IMR-90 (cell line): ENCODE measurements around the gene MRPL52. TPM values are rescaled to one million over a fixed set of nuclear protein-coding genes. Genes with fewer than 3 reads are reported as not detected.

Experiments used
- ATAC-seq: fragments of 200-7000 bp; cut with Tn5 transposase; 2 replicates; pipeline ENCODE4 v1.9.1; 2020; ENCODE audit warnings: low read depth, mild to moderate bottlenecking, moderate library complexity
- BruUV-seq: library from RNA; stranded (reverse); fragments of 400-500 nt; replicated peaks from 2 replicates; lab custom pipeline; 2021; lab: Mats Ljungman, UMichigan
- CTCF ChIA-PET: fragments of 300-600 bp; formaldehyde crosslinking; extraction: SDS; loops from one replicate; lab custom pipeline; 2021; ENCODE audit warnings: antibody characterized with exemption; lab: Yijun Ruan, JAX
- POLR2A ChIA-PET: fragments of 300-600 bp; sonication (Branson Sonifier 250); formaldehyde crosslinking; loops from one replicate; lab custom pipeline; 2022; ENCODE audit warnings: antibody characterized with exemption; ENCODE audit not compliant: unreplicated experiment; lab: Charles Lee
- DNase-seq: peaks from one replicate; pipeline ENCODE4 v3.0.0; 2013
- H2AFZ ChIP-seq: replicated peaks from 2 replicates; pipeline ENCODE3; 2013; ENCODE audit warnings: low read length, mild to moderate bottlenecking; ENCODE audit not compliant: poor library complexity
- H2AK5ac ChIP-seq: 2 replicates; pipeline ENCODE4 v1.6.1; 2013; ENCODE audit warnings: low read depth, low read length, inconsistent platforms
- H2AK9ac ChIP-seq: replicated peaks from 2 replicates; pipeline ENCODE3; 2013; ENCODE audit warnings: mild to moderate bottlenecking, low read depth, low read length, moderate library complexity; ENCODE audit not compliant: poor library complexity
- H2BK120ac ChIP-seq: 2 replicates; pipeline ENCODE4 v1.6.1; 2013; ENCODE audit warnings: low read depth, low read length, inconsistent platforms
- H2BK15ac ChIP-seq: 3 replicates; pipeline ENCODE4 v1.6.1; 2013; ENCODE audit warnings: low read depth, low read length, inconsistent platforms
- H2BK20ac ChIP-seq: 2 replicates; pipeline ENCODE4 v1.6.1; 2013; ENCODE audit warnings: low read depth, mild to moderate bottlenecking, inconsistent platforms, low read length, moderate library complexity
- H2BK5ac ChIP-seq: 2 replicates; pipeline ENCODE4 v1.6.1; 2013; ENCODE audit warnings: mild to moderate bottlenecking, low read depth, low read length, inconsistent platforms; ENCODE audit not compliant: poor library complexity, severe bottlenecking
- H3K14ac ChIP-seq: replicated peaks from 2 replicates; pipeline ENCODE4 v1.6.1; 2013; ENCODE audit warnings: low read depth, low read length, inconsistent platforms
- H3K18ac ChIP-seq: 2 replicates; pipeline ENCODE4 v1.6.1; 2013; ENCODE audit warnings: low read depth, low read length, control low read depth
- H3K23ac ChIP-seq: 2 replicates; pipeline ENCODE4 v1.6.1; 2013; ENCODE audit warnings: low read depth, low read length, inconsistent platforms
- H3K27ac ChIP-seq: 2 replicates; pipeline ENCODE4 v1.5.1; 2013; ENCODE audit warnings: mild to moderate bottlenecking, control low read depth, low read length; ENCODE audit not compliant: insufficient read depth
- H3K27me3 ChIP-seq: 2 replicates; pipeline ENCODE4 v1.6.1; 2013; ENCODE audit warnings: low read length; ENCODE audit not compliant: control insufficient read depth, insufficient read depth
- H3K36me3 ChIP-seq: 2 replicates; pipeline ENCODE4 v1.6.1; 2013; ENCODE audit warnings: low read length, mixed read lengths; ENCODE audit not compliant: control insufficient read depth, insufficient read depth
- H3K4ac ChIP-seq: 2 replicates; pipeline ENCODE4 v1.6.1; 2013; ENCODE audit warnings: low read depth, low read length, inconsistent platforms
- H3K4me1 ChIP-seq: 2 replicates; pipeline ENCODE4 v1.6.1; 2013; ENCODE audit warnings: low read length, mixed read lengths; ENCODE audit not compliant: control insufficient read depth, insufficient read depth
- H3K4me2 ChIP-seq: 2 replicates; pipeline ENCODE4 v1.6.1; 2013; ENCODE audit warnings: low read depth, mild to moderate bottlenecking, control low read depth, low read length, moderate library complexity
- H3K4me3 ChIP-seq: 2 replicates; pipeline ENCODE4 v1.5.1; 2013; ENCODE audit warnings: low read depth, mild to moderate bottlenecking, control low read depth, low read length, moderate library complexity; ENCODE audit not compliant: insufficient read depth
- H3K56ac ChIP-seq: 2 replicates; pipeline ENCODE4 v1.6.1; 2013; ENCODE audit warnings: low read length, inconsistent platforms; ENCODE audit not compliant: insufficient read depth; ENCODE audit errors: extremely low read depth
- H3K79me1 ChIP-seq, 2 experiments: 2 replicates each; pipeline ENCODE4 v1.6.1; 2013; ENCODE audit warnings: low read length in 2 of 2, inconsistent platforms in 1 of 2, low read depth in 1 of 2
- H3K9ac ChIP-seq: 2 replicates; pipeline ENCODE4 v1.6.1; 2013; ENCODE audit warnings: low read depth, low read length, control low read depth
- H3K9me1 ChIP-seq: 2 replicates; pipeline ENCODE4 v1.6.1; 2013; ENCODE audit warnings: low read length, inconsistent platforms; ENCODE audit not compliant: insufficient read depth
- H3K9me3 ChIP-seq: 2 replicates; pipeline ENCODE4 v1.6.1; 2013; ENCODE audit warnings: low read length; ENCODE audit not compliant: control insufficient read depth, insufficient read depth
- H4K20me1 ChIP-seq: 2 replicates; pipeline ENCODE4 v1.6.1; 2013; ENCODE audit warnings: low read length, inconsistent platforms; ENCODE audit not compliant: insufficient read depth
- H4K5ac ChIP-seq: 2 replicates; pipeline ENCODE4 v1.6.1; 2013; ENCODE audit warnings: mild to moderate bottlenecking, low read depth, low read length, control low read depth
- H4K8ac ChIP-seq, 2 experiments: 2 replicates each; pipeline ENCODE4 v1.6.1; 2013; ENCODE audit warnings: low read depth in 2 of 2, low read length in 2 of 2, control low read depth in 1 of 2, inconsistent platforms in 1 of 2
- H4K91ac ChIP-seq: 2 replicates; pipeline ENCODE4 v1.6.1; 2013; ENCODE audit warnings: low read depth, low read length, inconsistent platforms; ENCODE audit not compliant: insufficient read depth
- BHLHE40 ChIP-seq: fragments of 150-350 bp; IDR thresholded peaks from 2 replicates; pipeline ENCODE4 v1.6.1; 2016; ENCODE audit warnings: mild to moderate bottlenecking, low read depth, low read length
- CEBPB ChIP-seq: IDR thresholded peaks from 2 replicates; pipeline ENCODE4 v1.6.1; 2012; ENCODE audit warnings: low read depth, low read length, improper control_type of control experiment
- FOS ChIP-seq: fragments of 150-350 bp; IDR thresholded peaks from 2 replicates; pipeline ENCODE4 v1.6.1; 2016; ENCODE audit warnings: low read depth, low read length
- MAFK ChIP-seq: IDR thresholded peaks from 2 replicates; pipeline ENCODE4 v1.6.1; 2012; ENCODE audit warnings: low read depth, low read length, improper control_type of control experiment
- POLR2A ChIP-seq: IDR thresholded peaks from 2 replicates; pipeline ENCODE4 v1.6.1; 2012; ENCODE audit warnings: mild to moderate bottlenecking, low read depth, low read length
- RAD21 ChIP-seq: IDR thresholded peaks from 2 replicates; pipeline ENCODE4 v1.6.1; 2012; ENCODE audit warnings: low read length, improper control_type of control experiment
- RCOR1 ChIP-seq: IDR thresholded peaks from 2 replicates; pipeline ENCODE4 v1.6.1; 2012; ENCODE audit warnings: mild to moderate bottlenecking, low read length, improper control_type of control experiment; ENCODE audit not compliant: insufficient replicate concordance
- RFX5 ChIP-seq: IDR thresholded peaks from 2 replicates; pipeline ENCODE4 v1.8.0; 2012; ENCODE audit warnings: low read depth, mild to moderate bottlenecking, low read length, moderate library complexity
- WGBS, 2 experiments: methylation state at CpG; one replicate each; pipeline versions ENCODE4 v1.1.5 to v1.1.7; 2013; ENCODE audit warnings: missing lambda C conversion rate in 2 of 2; ENCODE audit not compliant: insufficient read length in 1 of 2; ENCODE audit errors: extremely low coverage in 2 of 2; 5-methylcytosine and 5-hydroxymethylcytosine counted together
- dilution Hi-C: fragments of 300-500 bp; cut with HindIII; formaldehyde crosslinking; loops from one replicate; pipeline ENCODE4 v1.14.3; 2018; ENCODE audit warnings: low sequenced_read_pairs; ENCODE audit not compliant: unreplicated experiment
- in situ Hi-C: fragments of 300-500 bp; cut with MboI; formaldehyde crosslinking; loops from 3 replicates; pipeline ENCODE4 v1.14.3; 2019; ENCODE audit warnings: low sequenced_read_pairs, inconsistent platforms, mixed read lengths
- intact Hi-C: fragments of 100-400 bp; cut with micrococcal nuclease; formaldehyde crosslinking; loops from 2 replicates; pipeline ENCODE4 v1.10.0; 2022
- polyA plus RNA-seq, 3 experiments: library from polyadenylated mRNA; depleted of rRNA; stranded (reverse); fragments of >200 nt; gene quantifications; 2 replicates each; pipeline ENCODE4 v1.2.3, GENCODE V29; 2012; ENCODE audit warnings: low replicate concordance in 1 of 3
- total RNA-seq: library from RNA; depleted of rRNA; stranded (reverse); fragments of >200 nt; gene quantifications from 2 replicates; pipeline ENCODE4 v1.2.3, GENCODE V29; 2012
- TF ChIP-seq, protein P1 (sequence below): fragments of 150-350 bp; IDR thresholded peaks from 2 replicates; pipeline ENCODE4 v1.6.1; 2017; ENCODE audit warnings: mild to moderate bottlenecking, antibody characterized with exemption, low read length, low read depth
- TF ChIP-seq, protein P2 (sequence below): conservative IDR thresholded peaks from 2 replicates; pipeline ENCODE4 v1.5.1; 2012; ENCODE audit warnings: mild to moderate bottlenecking, low read depth, low read length, improper control_type of control experiment

The MRPL52 gene
- total and polyA plus RNA-seq, 2 of the 4 experiments (the other 2 are of a cell fraction), result 33.1 to 51.4 TPM

DNA sequence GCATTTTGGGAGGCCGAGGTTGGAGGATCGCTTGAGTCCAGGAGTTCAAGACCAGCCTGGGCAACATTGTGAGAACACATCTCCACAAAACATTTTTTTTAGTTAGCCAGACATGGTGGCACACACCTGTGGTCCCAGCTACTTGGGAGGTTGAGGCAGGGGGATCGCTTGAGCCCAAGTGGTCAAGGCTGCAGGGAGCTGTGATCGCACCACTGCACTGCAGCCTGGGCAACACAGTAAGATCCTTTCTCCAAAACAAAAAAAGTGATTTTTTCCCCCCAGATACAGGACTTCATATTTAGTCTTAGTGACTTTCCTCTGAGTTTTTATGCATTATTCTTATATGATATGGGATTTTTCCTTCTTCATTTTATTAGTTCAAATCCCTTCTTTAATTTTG, 43.0 kb upstream of the MRPL52 start:
- Histone ChIP-seq H4K8ac (no peak overlapping the region), H3K4me3 (no peak overlapping the region), H3K27me3 (no peaks in the 10 kb centered on the region), H3K36me3 (no peaks in the 10 kb centered on the region), H3K56ac (no peak overlapping the region), H3K4me2 (no peak overlapping the region), H3K9me1 (peaks cover 4% of the 10 kb centered on the region; the same call in 1 of the 2 replicates), H4K20me1 (no peaks in the 10 kb centered on the region), H2BK20ac (no peak overlapping the region), H3K18ac (no peak overlapping the region), H3K9ac (no peak overlapping the region), H2BK5ac (no peak overlapping the region), H3K9me3 (no peaks in the 10 kb centered on the region), H3K27ac (no peak overlapping the region), H2BK15ac (no peak overlapping the region), H2AK9ac (no peak overlapping the region), H3K79me1 (no peaks in the 10 kb centered on the region), H2BK120ac (no peak overlapping the region), H4K5ac (no peak overlapping the region), H3K14ac (no peak overlapping the region), H2AK5ac (no peak overlapping the region), H3K4ac (no peak overlapping the region), H2AFZ (no peak overlapping the region), H3K23ac (no peak overlapping the region), H3K4me1 (no peaks in the 10 kb centered on the region), H4K91ac (no peak overlapping the region)
- in situ Hi-C loops (no loop called here), intact Hi-C loops (no loop called here), dilution Hi-C loops (no loop called here)
- ChIA-PET CTCF (no interaction called here), POLR2A (no interaction called here)
- TF ChIP-seq, protein P1, sequence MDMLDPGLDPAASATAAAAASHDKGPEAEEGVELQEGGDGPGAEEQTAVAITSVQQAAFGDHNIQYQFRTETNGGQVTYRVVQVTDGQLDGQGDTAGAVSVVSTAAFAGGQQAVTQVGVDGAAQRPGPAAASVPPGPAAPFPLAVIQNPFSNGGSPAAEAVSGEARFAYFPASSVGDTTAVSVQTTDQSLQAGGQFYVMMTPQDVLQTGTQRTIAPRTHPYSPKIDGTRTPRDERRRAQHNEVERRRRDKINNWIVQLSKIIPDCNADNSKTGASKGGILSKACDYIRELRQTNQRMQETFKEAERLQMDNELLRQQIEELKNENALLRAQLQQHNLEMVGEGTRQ, result no peak
- TF ChIP-seq MAFK, result no peak
- no peak for TF ChIP-seq RCOR1
- no peak for TF ChIP-seq FOS
- TF ChIP-seq POLR2A, result no peak
- no peak for TF ChIP-seq CEBPB
- TF ChIP-seq, protein P2, sequence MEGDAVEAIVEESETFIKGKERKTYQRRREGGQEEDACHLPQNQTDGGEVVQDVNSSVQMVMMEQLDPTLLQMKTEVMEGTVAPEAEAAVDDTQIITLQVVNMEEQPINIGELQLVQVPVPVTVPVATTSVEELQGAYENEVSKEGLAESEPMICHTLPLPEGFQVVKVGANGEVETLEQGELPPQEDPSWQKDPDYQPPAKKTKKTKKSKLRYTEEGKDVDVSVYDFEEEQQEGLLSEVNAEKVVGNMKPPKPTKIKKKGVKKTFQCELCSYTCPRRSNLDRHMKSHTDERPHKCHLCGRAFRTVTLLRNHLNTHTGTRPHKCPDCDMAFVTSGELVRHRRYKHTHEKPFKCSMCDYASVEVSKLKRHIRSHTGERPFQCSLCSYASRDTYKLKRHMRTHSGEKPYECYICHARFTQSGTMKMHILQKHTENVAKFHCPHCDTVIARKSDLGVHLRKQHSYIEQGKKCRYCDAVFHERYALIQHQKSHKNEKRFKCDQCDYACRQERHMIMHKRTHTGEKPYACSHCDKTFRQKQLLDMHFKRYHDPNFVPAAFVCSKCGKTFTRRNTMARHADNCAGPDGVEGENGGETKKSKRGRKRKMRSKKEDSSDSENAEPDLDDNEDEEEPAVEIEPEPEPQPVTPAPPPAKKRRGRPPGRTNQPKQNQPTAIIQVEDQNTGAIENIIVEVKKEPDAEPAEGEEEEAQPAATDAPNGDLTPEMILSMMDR, result no peak
- no peak for TF ChIP-seq RFX5
- TF ChIP-seq BHLHE40, result no peak
- TF ChIP-seq RAD21, result no peak
- BruUV-seq, result no TSS peak
- no CpG with 5 or more reads among the region's 4 CpGs for WGBS, 2 experiments
- ATAC-seq (no peak), DNase-seq (no peak)
